AG10803 (cell line): Measurements from ENCODE around the gene TLR2.
"Not testable (repeated sequence)": the region's sequence is repeated elsewhere in the genome, so short reads cannot be mapped to it uniquely, and the experiment has no call there.

Source experiments
- DNase-seq: peaks from one replicate; pipeline ENCODE4 v3.0.0; 2010; ENCODE audit warnings: low read depth
- H3K4me3 ChIP-seq: 2 replicates; pipeline ENCODE4 v1.5.1; 2011; ENCODE audit warnings: mild to moderate bottlenecking, low read length, control low read depth
- CTCF ChIP-seq: conservative IDR thresholded peaks from 2 replicates; pipeline ENCODE4 v1.5.1; 2011; ENCODE audit warnings: mild to moderate bottlenecking, low read length, control low read depth, inconsistent platforms

TLR2 gene

GRCh38 chr4:153661215-153661822 is 22.8 kb upstream of the TLR2 start:
- H3K4me3 ChIP-seq: no peak overlapping the region
- peak; percentile 40 for DNase-seq
- no peak for TF ChIP-seq CTCF

- no peak for DNase-seq
- no peak overlapping the region for H3K4me3 ChIP-seq
- TF ChIP-seq CTCF: no peak
These were observed 22.2 kb upstream of the TLR2 start for GRCh38 chr4:153661908-153662307.

- TF ChIP-seq CTCF: no peak
- DNase-seq: no peak
- H3K4me3 ChIP-seq: no peak overlapping the region
These were observed 20.4 kb upstream of the TLR2 start for GRCh38 chr4:153663667-153664066.

GRCh38 chr4:153666505-153666904 is 17.6 kb upstream of the TLR2 start:
- not testable (repeated sequence) for DNase-seq, H3K4me3 ChIP-seq

- DNase-seq: peak; percentile 9
- H3K4me3 ChIP-seq: no peak overlapping the region
- no peak for TF ChIP-seq CTCF
These were observed 15.4 kb upstream of the TLR2 start for GRCh38 chr4:153668647-153669046.

GRCh38 chr4:153669838-153670237 is 14.2 kb upstream of the TLR2 start:
- no peak for DNase-seq
- H3K4me3 ChIP-seq: no peak overlapping the region
- no peak for TF ChIP-seq CTCF

GRCh38 chr4:153676486-153676885 is 7.6 kb upstream of the TLR2 start:
- no peak for DNase-seq

More at GRCh38 chr4:153676486-153676885, 7.6 kb upstream of the TLR2 start:
- H3K4me3 ChIP-seq: no peak overlapping the region
- no peak for TF ChIP-seq CTCF
